Measurements from ENCODE around the gene COL5A1. TPM values are rescaled to one million over a fixed set of nuclear protein-coding genes. Genes with fewer than 3 reads are reported as not detected.

The COL5A1 gene
- total RNA-seq, 4 donors from 2014 or later = 7.1 to 69.3 (median 16.1) TPM

GRCh38 chr9:134723491-134724190 lies 82.0 kb downstream of the COL5A1 start:
- peak overlapping the region; percentile 6 to 37 (median 23) for H3K27ac ChIP-seq
- no peak overlapping the region for H3K4me3 ChIP-seq
- no peak for TF ChIP-seq POLR2A (IDR thresholded peaks at IDR 0.05)
- no peak for TF ChIP-seq EP300 (IDR thresholded peaks at IDR 0.05; ENCODE audit: low read depth)
- TF ChIP-seq POLR2AphosphoS5 (IDR thresholded peaks at IDR 0.05) = no peak
- no peak for TF ChIP-seq CTCF (IDR thresholded peaks at IDR 0.05)
- no peak for DNase-seq
- H3K9me3 ChIP-seq = no peaks in the 10 kb centered on the region
- H3K4me1 ChIP-seq = peaks cover 0 to 22% (median 5%) of the 10 kb centered on the region in 4 donors
- in situ Hi-C loops (cut with MboI; ENCODE audit: low pct_ligation_motif_present in 1 of 4, low pct_unique_long_range_greater_than_20kb in 1 of 4, low sequenced_read_pairs in 3 of 4) (no loop called here), intact Hi-C loops (cut with DNase I; ENCODE audit: low total_unique reads) (no loop called here)
- no peaks in the 10 kb centered on the region for H3K27me3 ChIP-seq
- 65% methylated on average over 13 of the region's 13 CpGs; no CpG with 5 or more reads in 1 of the 2 donors for WGBS, 2 donors (ENCODE audit: low coverage in 1 of 2)
- H3K36me3 ChIP-seq = no peaks in the 10 kb centered on the region

- no peaks in the 10 kb centered on the region for H3K36me3 ChIP-seq
- no peaks in the 10 kb centered on the region for H3K27me3 ChIP-seq
- H3K4me1 ChIP-seq = peaks cover 0 to 22% (median 5%) of the 10 kb centered on the region in 4 donors
- 72% methylated on average over 7 of the region's 25 CpGs; no CpG with 5 or more reads in 1 of the 2 donors for WGBS, 2 donors (ENCODE audit: low coverage in 1 of 2)
- TF ChIP-seq POLR2AphosphoS5 (IDR thresholded peaks at IDR 0.05) = no peak
- TF ChIP-seq POLR2A (IDR thresholded peaks at IDR 0.05) = no peak
- TF ChIP-seq EP300 (IDR thresholded peaks at IDR 0.05; ENCODE audit: low read depth) = no peak
- in situ Hi-C loops (cut with MboI; ENCODE audit: low pct_ligation_motif_present in 1 of 4, low pct_unique_long_range_greater_than_20kb in 1 of 4, low sequenced_read_pairs in 3 of 4) = no loop called here
- H3K27ac ChIP-seq = peak overlapping the region; percentile 6 to 37 (median 23)
- H3K4me3 ChIP-seq = no peak overlapping the region
- DNase-seq = no peak
- no peaks in the 10 kb centered on the region for H3K9me3 ChIP-seq
- intact Hi-C loops (cut with DNase I; ENCODE audit: low total_unique reads) = no loop called here
These were observed 82.8 kb downstream of the COL5A1 start for GRCh38 chr9:134724202-134724911.

- TF ChIP-seq POLR2A (IDR thresholded peaks at IDR 0.05) (no peak), CTCF (IDR thresholded peaks at IDR 0.05) (no peak), POLR2AphosphoS5 (IDR thresholded peaks at IDR 0.05) (no peak), EP300 (IDR thresholded peaks at IDR 0.05; ENCODE audit: low read depth) (no peak)
- H3K4me1 ChIP-seq = peaks cover 0 to 22% (median 5%) of the 10 kb centered on the region in 4 donors
These were observed 83.5 kb downstream of the COL5A1 start for GRCh38 chr9:134724912-134725604.

GRCh38 chr9:134725605-134725940 lies 84.0 kb downstream of the COL5A1 start:
- in situ Hi-C loops (cut with MboI; ENCODE audit: low pct_ligation_motif_present in 1 of 4, low pct_unique_long_range_greater_than_20kb in 1 of 4, low sequenced_read_pairs in 3 of 4) (loop anchor here in 1 of 4 donors (25.0 kb wide), 1 partner anchor 563 kb away; the partner anchor contains the start of gene RNU6ATAC), intact Hi-C loops (cut with DNase I; ENCODE audit: low total_unique reads) (loop anchor here (5.0 kb wide), 1 partner anchor 1857 kb away; no protein-coding TSS in a partner anchor)
- H3K9me3 ChIP-seq = no peaks in the 10 kb centered on the region
- peaks cover 0 to 23% (median 5%) of the 10 kb centered on the region in 4 donors for H3K4me1 ChIP-seq
- no peak for DNase-seq
- H3K27me3 ChIP-seq = no peaks in the 10 kb centered on the region
- no peaks in the 10 kb centered on the region for H3K36me3 ChIP-seq
- no peak overlapping the region for H3K4me3 ChIP-seq
- WGBS, 2 donors (ENCODE audit: low coverage in 1 of 2) = 27 to 50% methylated on average over 4 of the region's 4 CpGs
- no peak for TF ChIP-seq POLR2AphosphoS5 (IDR thresholded peaks at IDR 0.05)
- no peak for TF ChIP-seq CTCF (IDR thresholded peaks at IDR 0.05)
- TF ChIP-seq POLR2A (IDR thresholded peaks at IDR 0.05) = no peak
- TF ChIP-seq EP300 (IDR thresholded peaks at IDR 0.05; ENCODE audit: low read depth) = no peak
- H3K27ac ChIP-seq = no peak overlapping the region

More at GRCh38 chr9:134724912-134725604, 83.5 kb downstream of the COL5A1 start:
- DNase-seq = no peak
- Histone ChIP-seq H3K36me3 (no peaks in the 10 kb centered on the region), H3K27me3 (no peaks in the 10 kb centered on the region), H3K27ac (peak overlapping the region; percentile 6 to 37 (median 23)), H3K4me3 (no peak overlapping the region), H3K9me3 (no peaks in the 10 kb centered on the region)
- intact Hi-C loops (cut with DNase I; ENCODE audit: low total_unique reads) (loop anchor here (5.0 kb wide), 1 partner anchor 1857 kb away; no protein-coding TSS in a partner anchor), in situ Hi-C loops (cut with MboI; ENCODE audit: low pct_ligation_motif_present in 1 of 4, low pct_unique_long_range_greater_than_20kb in 1 of 4, low sequenced_read_pairs in 3 of 4) (loop anchor here in 1 of 4 donors (25.0 kb wide), 1 partner anchor 563 kb away; the partner anchor contains the start of gene RNU6ATAC)
- 61 to 80% methylated on average over 5 to 17 of the region's 17 CpGs for WGBS, 2 donors (ENCODE audit: low coverage in 1 of 2)
